GM23338 (cell line): ENCODE results near the gene PDCD11. TPM values are rescaled to one million over a fixed set of nuclear protein-coding genes. Genes with fewer than 3 reads are reported as not detected.

Experiments used
- ATAC-seq: fragments of 200-7000 bp; cut with Tn5 transposase; 3 replicates; pipeline ENCODE4 v1.9.1; 2020
- DNase-seq: peaks from one replicate; pipeline ENCODE4 v3.0.0-alpha.2; 2015; ENCODE audit warnings: low spot score
- H2AFZ ChIP-seq: fragments of 200-600 bp; sonication (generic); 2 replicates; pipeline ENCODE4 v1.8.0; 2016; ENCODE audit warnings: antibody characterized with exemption, mild to moderate bottlenecking, moderate library complexity
- H3F3A ChIP-seq: fragments of 200-600 bp; sonication (generic); replicated peaks from 2 replicates; pipeline ENCODE4 v1.8.0; 2017; ENCODE audit warnings: antibody characterized with exemption, mixed run types, low read depth
- H3K27ac ChIP-seq: fragments of 200-600 bp; sonication (generic); 2 replicates; pipeline ENCODE4 v1.6.1; 2016; ENCODE audit warnings: low read depth
- H3K27me3 ChIP-seq: fragments of 200-600 bp; sonication (generic); 2 replicates; pipeline ENCODE4 v1.8.0; 2016; ENCODE audit warnings: mild to moderate bottlenecking, mixed run types, moderate library complexity; ENCODE audit not compliant: insufficient read depth
- H3K36me3 ChIP-seq: fragments of 200-600 bp; sonication (generic); 2 replicates; pipeline ENCODE4 v1.8.0; 2016; ENCODE audit warnings: mild to moderate bottlenecking; ENCODE audit not compliant: insufficient read depth
- H3K4me1 ChIP-seq: fragments of 200-600 bp; sonication (generic); 2 replicates; pipeline ENCODE4 v1.8.0; 2016; ENCODE audit warnings: mild to moderate bottlenecking, moderate library complexity; ENCODE audit not compliant: insufficient read depth
- H3K4me2 ChIP-seq: fragments of 200-600 bp; sonication (generic); 2 replicates; pipeline ENCODE4 v1.7.1; 2017; ENCODE audit warnings: mixed run types
- H3K4me3 ChIP-seq: fragments of 200-600 bp; sonication (generic); 2 replicates; pipeline ENCODE4 v1.6.1; 2016; ENCODE audit warnings: mixed run types
- H3K79me2 ChIP-seq: fragments of 200-600 bp; sonication (generic); replicated peaks from 2 replicates; pipeline ENCODE4 v1.8.0; 2017; ENCODE audit warnings: mild to moderate bottlenecking; ENCODE audit not compliant: insufficient read depth
- H3K9me2 ChIP-seq: fragments of 200-600 bp; sonication (generic); 2 replicates; pipeline ENCODE4 v1.8.0; 2017; ENCODE audit not compliant: insufficient read depth
- H4K20me1 ChIP-seq: fragments of 200-600 bp; sonication (generic); replicated peaks from 2 replicates; pipeline ENCODE4 v1.8.0; 2017; ENCODE audit warnings: mild to moderate bottlenecking; ENCODE audit not compliant: insufficient read depth
- H3K27ac Mint-ChIP-seq: 2 replicates; pipeline ENCODE4 v1.8.0; 2020; ENCODE audit warnings: inconsistent platforms, mild to moderate bottlenecking, moderate library complexity, mixed read lengths
- H3K27me3 Mint-ChIP-seq: 3 replicates; pipeline ENCODE4 v1.8.0; 2022; ENCODE audit warnings: low read depth, mild to moderate bottlenecking, moderate library complexity, mixed read lengths, inconsistent platforms; ENCODE audit not compliant: insufficient read depth, poor library complexity
- H3K36me3 Mint-ChIP-seq: 3 replicates; pipeline ENCODE4 v1.8.0; 2021; ENCODE audit warnings: low read depth, mild to moderate bottlenecking, inconsistent platforms, moderate library complexity, mixed read lengths
- H3K4me1 Mint-ChIP-seq: 3 replicates; pipeline ENCODE4 v1.8.0; 2020; ENCODE audit warnings: mild to moderate bottlenecking, inconsistent platforms, mixed read lengths
- H3K4me3 Mint-ChIP-seq: 3 replicates; pipeline ENCODE4 v1.8.0; 2021; ENCODE audit warnings: moderate library complexity, mild to moderate bottlenecking, inconsistent platforms, mixed read lengths
- H3K9me3 Mint-ChIP-seq: 3 replicates; pipeline ENCODE4 v1.8.0; 2020; ENCODE audit warnings: moderate library complexity, mild to moderate bottlenecking, inconsistent platforms, mixed read lengths
- ETS1 ChIP-seq: IDR thresholded peaks from 2 replicates; pipeline ENCODE4 v1.6.1; 2016; ENCODE audit warnings: antibody characterized with exemption
- EZH2phosphoT487 ChIP-seq: fragments of 200-600 bp; sonication (generic); IDR thresholded peaks from one replicate; pipeline ENCODE4 v1.8.1; 2018; ENCODE audit warnings: antibody characterized with exemption; ENCODE audit not compliant: unreplicated experiment
- REST ChIP-seq: IDR thresholded peaks from one replicate; pipeline ENCODE4 v1.6.1; 2018; ENCODE audit warnings: antibody characterized with exemption; ENCODE audit not compliant: unreplicated experiment
- polyA plus RNA-seq: library from polyadenylated mRNA; unstranded; fragments of >200 nt; fragmentation: Nextera tagmentation; extraction: Ambion mirVana; gene quantifications from 2 replicates; pipeline ENCODE4 v1.2.1, GENCODE V29; 2016
- total RNA-seq: library from RNA; depleted of rRNA; stranded (reverse); fragments of >200 nt; shearing (Covaris generic); gene quantifications from 2 replicates; pipeline ENCODE4 v1.2.3, GENCODE V29; 2014
- TF ChIP-seq, protein P1 (sequence below): fragments of 250-450 bp; sonication (Bioruptor Pico); IDR thresholded peaks from 2 replicates; pipeline ENCODE4 v1.5.0; 2020; ENCODE audit warnings: mild to moderate bottlenecking, moderate library complexity

Gene PDCD11
- total and polyA plus RNA-seq, 2 experiments from 2014 or later: 82.1 to 87.8 TPM

GRCh38 chr10:103441611-103442010 is 45.2 kb downstream of the PDCD11 start (continued):
- TF ChIP-seq, protein P1, sequence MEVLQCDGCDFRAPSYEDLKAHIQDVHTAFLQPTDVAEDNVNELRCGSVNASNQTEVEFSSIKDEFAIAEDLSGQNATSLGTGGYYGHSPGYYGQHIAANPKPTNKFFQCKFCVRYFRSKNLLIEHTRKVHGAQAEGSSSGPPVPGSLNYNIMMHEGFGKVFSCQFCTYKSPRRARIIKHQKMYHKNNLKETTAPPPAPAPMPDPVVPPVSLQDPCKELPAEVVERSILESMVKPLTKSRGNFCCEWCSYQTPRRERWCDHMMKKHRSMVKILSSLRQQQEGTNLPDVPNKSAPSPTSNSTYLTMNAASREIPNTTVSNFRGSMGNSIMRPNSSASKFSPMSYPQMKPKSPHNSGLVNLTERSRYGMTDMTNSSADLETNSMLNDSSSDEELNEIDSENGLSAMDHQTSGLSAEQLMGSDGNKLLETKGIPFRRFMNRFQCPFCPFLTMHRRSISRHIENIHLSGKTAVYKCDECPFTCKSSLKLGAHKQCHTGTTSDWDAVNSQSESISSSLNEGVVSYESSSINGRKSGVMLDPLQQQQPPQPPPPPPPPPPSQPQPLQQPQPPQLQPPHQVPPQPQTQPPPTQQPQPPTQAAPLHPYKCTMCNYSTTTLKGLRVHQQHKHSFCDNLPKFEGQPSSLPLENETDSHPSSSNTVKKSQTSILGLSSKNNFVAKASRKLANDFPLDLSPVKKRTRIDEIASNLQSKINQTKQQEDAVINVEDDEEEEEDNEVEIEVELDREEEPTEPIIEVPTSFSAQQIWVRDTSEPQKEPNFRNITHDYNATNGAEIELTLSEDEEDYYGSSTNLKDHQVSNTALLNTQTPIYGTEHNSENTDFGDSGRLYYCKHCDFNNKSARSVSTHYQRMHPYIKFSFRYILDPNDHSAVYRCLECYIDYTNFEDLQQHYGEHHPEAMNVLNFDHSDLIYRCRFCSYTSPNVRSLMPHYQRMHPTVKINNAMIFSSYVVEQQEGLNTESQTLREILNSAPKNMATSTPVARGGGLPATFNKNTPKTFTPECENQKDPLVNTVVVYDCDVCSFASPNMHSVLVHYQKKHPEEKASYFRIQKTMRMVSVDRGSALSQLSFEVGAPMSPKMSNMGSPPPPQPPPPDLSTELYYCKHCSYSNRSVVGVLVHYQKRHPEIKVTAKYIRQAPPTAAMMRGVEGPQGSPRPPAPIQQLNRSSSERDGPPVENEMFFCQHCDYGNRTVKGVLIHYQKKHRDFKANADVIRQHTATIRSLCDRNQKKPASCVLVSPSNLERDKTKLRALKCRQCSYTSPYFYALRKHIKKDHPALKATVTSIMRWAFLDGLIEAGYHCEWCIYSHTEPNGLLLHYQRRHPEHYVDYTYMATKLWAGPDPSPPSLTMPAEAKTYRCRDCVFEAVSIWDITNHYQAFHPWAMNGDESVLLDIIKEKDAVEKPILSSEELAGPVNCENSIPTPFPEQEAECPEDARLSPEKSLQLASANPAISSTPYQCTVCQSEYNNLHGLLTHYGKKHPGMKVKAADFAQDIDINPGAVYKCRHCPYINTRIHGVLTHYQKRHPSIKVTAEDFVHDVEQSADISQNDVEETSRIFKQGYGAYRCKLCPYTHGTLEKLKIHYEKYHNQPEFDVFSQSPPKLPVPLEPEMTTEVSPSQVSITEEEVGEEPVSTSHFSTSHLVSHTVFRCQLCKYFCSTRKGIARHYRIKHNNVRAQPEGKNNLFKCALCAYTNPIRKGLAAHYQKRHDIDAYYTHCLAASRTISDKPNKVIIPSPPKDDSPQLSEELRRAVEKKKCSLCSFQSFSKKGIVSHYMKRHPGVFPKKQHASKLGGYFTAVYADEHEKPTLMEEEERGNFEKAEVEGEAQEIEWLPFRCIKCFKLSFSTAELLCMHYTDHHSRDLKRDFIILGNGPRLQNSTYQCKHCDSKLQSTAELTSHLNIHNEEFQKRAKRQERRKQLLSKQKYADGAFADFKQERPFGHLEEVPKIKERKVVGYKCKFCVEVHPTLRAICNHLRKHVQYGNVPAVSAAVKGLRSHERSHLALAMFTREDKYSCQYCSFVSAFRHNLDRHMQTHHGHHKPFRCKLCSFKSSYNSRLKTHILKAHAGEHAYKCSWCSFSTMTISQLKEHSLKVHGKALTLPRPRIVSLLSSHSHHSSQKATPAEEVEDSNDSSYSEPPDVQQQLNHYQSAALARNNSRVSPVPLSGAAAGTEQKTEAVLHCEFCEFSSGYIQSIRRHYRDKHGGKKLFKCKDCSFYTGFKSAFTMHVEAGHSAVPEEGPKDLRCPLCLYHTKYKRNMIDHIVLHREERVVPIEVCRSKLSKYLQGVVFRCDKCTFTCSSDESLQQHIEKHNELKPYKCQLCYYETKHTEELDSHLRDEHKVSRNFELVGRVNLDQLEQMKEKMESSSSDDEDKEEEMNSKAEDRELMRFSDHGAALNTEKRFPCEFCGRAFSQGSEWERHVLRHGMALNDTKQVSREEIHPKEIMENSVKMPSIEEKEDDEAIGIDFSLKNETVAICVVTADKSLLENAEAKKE (CRISPR knock-in tag): no peak
- TF ChIP-seq REST: no peak
- TF ChIP-seq EZH2phosphoT487: no peak

- Mint-ChIP-seq H3K36me3 (peaks cover 89% of the 10 kb centered on the region), H3K4me3 (no peak overlapping the region), H3K27me3 (peaks cover 8% of the 10 kb centered on the region), H3K4me1 (no peaks in the 10 kb centered on the region), H3K9me3 (no peaks in the 10 kb centered on the region), H3K27ac (no peak overlapping the region)
- no peak for DNase-seq
- Histone ChIP-seq H3K36me3 (peaks cover 72% of the 10 kb centered on the region), H3K4me3 (no peak overlapping the region), H3K4me2 (no peak overlapping the region), H3K27ac (no peak overlapping the region), H2AFZ (no peak overlapping the region), H3K4me1 (no peaks in the 10 kb centered on the region), H3K9me2 (no peaks in the 10 kb centered on the region), H3F3A (no peaks in the 10 kb centered on the region), H3K79me2 (no peaks in the 10 kb centered on the region), H3K27me3 (no peaks in the 10 kb centered on the region), H4K20me1 (peaks cover 9% of the 10 kb centered on the region; the same call in 1 of the 2 replicates)
- no peak for ATAC-seq
- TF ChIP-seq, protein P1 (CRISPR knock-in tag): no peak
- no peak for TF ChIP-seq ETS1
Observed at GRCh38 chr10:103442031-103442461, 45.6 kb downstream of the PDCD11 start.
